ENCODE measurements around the gene SLC22A5.
A peak's percentile ranks its signal among the peaks of the same experiment; 100 is the strongest.

Gene SLC22A5

DNA sequence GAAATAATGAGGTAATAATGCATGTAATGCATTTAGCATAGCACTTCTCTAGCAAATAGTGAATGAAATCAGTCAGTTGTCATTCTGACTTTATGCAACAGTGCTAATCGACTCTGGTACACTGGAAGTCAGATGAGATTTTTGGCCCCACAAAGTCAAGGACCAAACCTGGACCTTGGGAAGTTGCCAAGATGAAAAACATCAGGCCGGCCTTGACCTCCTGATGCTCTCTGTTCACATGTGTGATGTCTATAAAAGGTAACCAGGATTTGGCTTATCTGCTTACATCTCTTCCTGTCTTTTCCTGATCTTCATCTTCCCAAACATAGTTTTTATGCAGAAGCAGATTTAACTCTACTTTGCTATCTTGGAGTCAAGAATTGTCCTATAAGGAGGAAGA is 39.5 kb downstream of the SLC22A5 start:
- Histone ChIP-seq H2AFZ (ENCODE audit: low read depth, low read length) (no peak overlapping the region), H3K27ac (ENCODE audit: low read length) (peak overlapping the region; percentile 99), H3K79me2 (ENCODE audit: insufficient read depth, low read length) (peaks cover 62% of the 10 kb centered on the region), H3K36me3 (ENCODE audit: insufficient read depth, low read length) (peaks cover 6% of the 10 kb centered on the region; the same call in 1 of the 2 replicates), H4K20me1 (ENCODE audit: insufficient read depth, low read length) (no peaks in the 10 kb centered on the region), H3K9me3 (ENCODE audit: insufficient read depth, low read length, severe bottlenecking) (no peaks in the 10 kb centered on the region), H3K27me3 (ENCODE audit: insufficient read depth, low read length, poor library complexity) (no peaks in the 10 kb centered on the region), H3K9ac (ENCODE audit: low read depth, low read length) (peak overlapping the region; percentile 98; the same call in 1 of the 2 replicates), H3K4me3 (ENCODE audit: low read depth in 1 of 2, low read length in 2 of 2) (0 out of 4 replicates have a peak overlapping the region, but pooled peaks of 1 of the 2 experiments have one; percentile 83), H3K4me1 (ENCODE audit: insufficient read depth, low read length) (peaks cover 34% of the 10 kb centered on the region), H3K4me2 (ENCODE audit: insufficient read depth, low read length) (peak overlapping the region; percentile 80)
- no peak for DNase-seq
- TF ChIP-seq CTCF (IDR thresholded peaks at IDR 0.05; ENCODE audit: borderline replicate concordance, extremely low read depth, low read length, poor library complexity, severe bottlenecking) (no peak), EZH2 (IDR thresholded peaks at IDR 0.05; ENCODE audit: borderline replicate concordance, low read depth, low read length, severe bottlenecking) (no peak)
- ATAC-seq (ENCODE audit: insufficient read depth, low read depth) = no peak

DNA sequence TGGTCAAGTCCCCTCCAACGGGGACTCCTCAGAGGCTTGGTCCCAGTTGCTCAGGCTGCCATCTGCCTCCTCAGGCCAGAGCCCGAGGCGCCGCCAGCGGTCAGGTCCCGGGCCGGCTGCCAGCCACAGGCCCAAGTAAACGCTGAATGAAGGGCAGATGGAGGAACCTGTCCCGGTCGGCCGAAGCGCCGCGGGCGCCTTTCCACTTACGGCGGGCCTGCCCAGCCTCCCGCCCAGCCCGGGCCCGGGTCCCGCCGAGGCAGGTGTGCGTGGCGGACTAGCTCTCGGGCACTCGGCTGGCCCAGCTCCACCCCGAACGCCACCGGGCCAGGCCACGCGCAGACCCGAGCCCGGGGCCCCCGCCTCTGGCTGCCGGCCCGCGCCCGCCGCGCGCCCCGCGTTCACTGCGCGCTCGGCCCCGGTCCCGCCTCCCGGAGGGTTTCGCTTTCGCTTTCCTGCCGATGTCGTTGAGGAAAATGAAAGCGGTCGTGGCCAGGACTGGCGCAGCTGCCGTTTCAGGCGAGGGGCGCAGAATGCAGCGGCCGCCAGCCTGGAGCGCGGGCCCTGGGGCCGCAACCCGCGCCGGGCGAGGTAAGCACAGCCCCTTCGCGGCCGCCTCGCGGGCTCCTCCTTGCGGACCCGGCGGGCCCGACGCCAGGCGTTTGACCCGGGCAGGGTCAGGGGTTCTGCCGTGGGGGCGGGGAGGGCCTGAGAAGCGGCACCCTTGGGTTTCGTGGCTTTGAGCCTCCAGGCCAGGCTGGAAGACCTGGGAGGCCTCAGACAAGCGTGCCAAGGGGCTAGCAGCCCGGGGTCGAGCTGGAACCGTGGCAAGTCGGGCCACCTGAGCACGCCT is 41.2 kb downstream of the SLC22A5 start:
- H3K4me3 ChIP-seq (ENCODE audit: low read depth in 1 of 2, low read length in 2 of 2) = peak overlapping the region; percentile 68 to 83
- peak overlapping the region; percentile 80 for H3K4me2 ChIP-seq (ENCODE audit: insufficient read depth, low read length)
- ATAC-seq (ENCODE audit: insufficient read depth, low read depth) (peak; percentile 75), DNase-seq (peak; percentile 91)
- TF ChIP-seq CTCF (IDR thresholded peaks at IDR 0.05; ENCODE audit: borderline replicate concordance, extremely low read depth, low read length, poor library complexity, severe bottlenecking) (peak; percentile 59), EZH2 (IDR thresholded peaks at IDR 0.05; ENCODE audit: borderline replicate concordance, low read depth, low read length, severe bottlenecking) (no peak)
- H4K20me1 ChIP-seq (ENCODE audit: insufficient read depth, low read length) = no peaks in the 10 kb centered on the region
- H3K27ac ChIP-seq (ENCODE audit: low read length) = peak overlapping the region; percentile 99
- peaks cover 77% of the 10 kb centered on the region for H3K79me2 ChIP-seq (ENCODE audit: insufficient read depth, low read length)
- peaks cover 51% of the 10 kb centered on the region for H3K4me1 ChIP-seq (ENCODE audit: insufficient read depth, low read length)
- peak overlapping the region; percentile 98 for H3K9ac ChIP-seq (ENCODE audit: low read depth, low read length)
- H2AFZ ChIP-seq (ENCODE audit: low read depth, low read length) = peak overlapping the region; percentile 38
- H3K27me3 ChIP-seq (ENCODE audit: insufficient read depth, low read length, poor library complexity) = no peaks in the 10 kb centered on the region
- H3K36me3 ChIP-seq (ENCODE audit: insufficient read depth, low read length) = peaks cover 21% of the 10 kb centered on the region
- no peaks in the 10 kb centered on the region for H3K9me3 ChIP-seq (ENCODE audit: insufficient read depth, low read length, severe bottlenecking)

DNA sequence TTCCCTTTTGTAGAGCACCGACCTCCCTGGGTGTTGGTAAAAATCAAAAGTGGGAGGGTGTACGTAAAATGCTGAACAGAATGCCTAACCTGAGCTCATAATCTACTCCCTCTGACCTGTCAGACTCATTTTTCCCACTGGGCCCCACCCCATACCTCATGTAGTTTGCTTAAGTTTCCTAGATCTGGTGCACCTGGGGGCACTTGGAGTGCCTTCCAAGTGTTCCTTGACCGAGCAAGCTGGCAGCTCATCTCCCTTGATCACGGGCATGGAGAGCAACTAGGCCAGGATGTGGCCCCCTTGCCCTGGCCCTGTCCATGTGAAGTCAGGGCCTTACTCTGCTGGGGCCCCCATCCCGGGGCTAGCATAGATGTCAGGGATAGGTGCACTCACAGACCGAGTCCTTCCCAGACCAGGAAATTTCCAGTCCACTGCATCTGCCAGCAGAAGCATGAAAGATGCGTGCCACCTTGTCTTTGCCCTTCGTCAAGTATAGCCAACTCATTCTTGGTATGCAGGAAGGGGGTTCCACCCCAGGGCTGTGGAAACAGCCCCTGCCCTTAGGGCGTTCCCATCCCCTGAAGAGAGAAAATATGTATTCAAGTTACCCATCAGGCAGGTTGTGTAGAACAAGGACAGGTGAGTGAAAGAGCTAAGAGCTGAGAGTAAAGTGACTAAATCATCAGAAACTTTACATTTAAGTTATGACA is 41.9 kb downstream of the SLC22A5 start:
- Histone ChIP-seq H3K27ac (ENCODE audit: low read length) (peak overlapping the region; percentile 99), H3K36me3 (ENCODE audit: insufficient read depth, low read length) (peaks cover 21% of the 10 kb centered on the region), H3K4me1 (ENCODE audit: insufficient read depth, low read length) (peaks cover 59% of the 10 kb centered on the region), H3K9ac (ENCODE audit: low read depth, low read length) (peak overlapping the region; percentile 98), H2AFZ (ENCODE audit: low read depth, low read length) (peak overlapping the region; percentile 38), H3K79me2 (ENCODE audit: insufficient read depth, low read length) (peaks cover 84% of the 10 kb centered on the region), H3K27me3 (ENCODE audit: insufficient read depth, low read length, poor library complexity) (no peaks in the 10 kb centered on the region), H3K9me3 (ENCODE audit: insufficient read depth, low read length, severe bottlenecking) (no peaks in the 10 kb centered on the region), H4K20me1 (ENCODE audit: insufficient read depth, low read length) (no peaks in the 10 kb centered on the region), H3K4me3 (ENCODE audit: low read depth in 1 of 2, low read length in 2 of 2) (peak overlapping the region; percentile 68 to 83), H3K4me2 (ENCODE audit: insufficient read depth, low read length) (peak overlapping the region; percentile 80)
- ATAC-seq (ENCODE audit: insufficient read depth, low read depth) (peak; percentile 30), DNase-seq (peak; percentile 61)
- no peak for TF ChIP-seq EZH2 (IDR thresholded peaks at IDR 0.05; ENCODE audit: borderline replicate concordance, low read depth, low read length, severe bottlenecking)
